Measurements from ENCODE around the gene APOC1.

The APOC1 gene

GRCh38 chr19:44949550-44949949 lies 35.1 kb downstream of the APOC1 start:
- Mint-ChIP-seq H3K27ac (no peak overlapping the region), H3K4me3 (no peak overlapping the region), H3K36me3 (no peaks in the 10 kb centered on the region), H3K4me1 (peaks cover 13% of the 10 kb centered on the region), H3K27me3 (no peaks in the 10 kb centered on the region), H3K9me3 (no peaks in the 10 kb centered on the region)
- no peak for DNase-seq
- CTCF ChIA-PET, result interaction anchor here (1.0 to 1.2 kb wide), 2 partner anchors 38 to 46 kb away, joined by 4 to 5 read pairs; no protein-coding TSS in a partner anchor

- peak overlapping the region; percentile 53 for H3K27ac Mint-ChIP-seq
- no peaks in the 10 kb centered on the region for H3K9me3 Mint-ChIP-seq
- peak; percentile 73 for DNase-seq
- H3K27me3 Mint-ChIP-seq, result no peaks in the 10 kb centered on the region
- no peaks in the 10 kb centered on the region for H3K36me3 Mint-ChIP-seq
- no peak overlapping the region for H3K4me3 Mint-ChIP-seq
- CTCF ChIA-PET, result interaction anchor here (0.6 to 2.5 kb wide), 11 partner anchors 14 to 663 kb away, joined by 3 to 19 read pairs (median 3); partner anchors contain the start of genes APOC1 and APOE
- peaks cover 23% of the 10 kb centered on the region for H3K4me1 Mint-ChIP-seq
These were observed 37.1 kb downstream of the APOC1 start for GRCh38 chr19:44951179-44952159.

- no peaks in the 10 kb centered on the region for H3K9me3 Mint-ChIP-seq
- H3K4me1 Mint-ChIP-seq, result peaks cover 40% of the 10 kb centered on the region
- peak overlapping the region; percentile 89 for H3K4me3 Mint-ChIP-seq
- no peak for DNase-seq
- CTCF ChIA-PET, result interaction anchor here (0.8 to 1.7 kb wide), 2 partner anchors 50 to 108 kb away, joined by 3 to 14 read pairs; partner anchors contain the start of genes APOE and NECTIN2
- no peaks in the 10 kb centered on the region for H3K27me3 Mint-ChIP-seq
- no peaks in the 10 kb centered on the region for H3K36me3 Mint-ChIP-seq
- H3K27ac Mint-ChIP-seq, result peak overlapping the region; percentile 97
These were observed 39.9 kb downstream of the APOC1 start for GRCh38 chr19:44954278-44954648.

GRCh38 chr19:44954649-44955504 lies 40.5 kb downstream of the APOC1 start, which contains the start of gene CLPTM1:
TSS of gene CLPTM1 (plus strand) at chr19:44955380. CDS start at chr19:44955396, 16 bp downstream.
- Mint-ChIP-seq H3K27ac (peak within 1 kb of the TSS; percentile 97), H3K4me1 (peaks cover 43% of the 10 kb centered on the region), H3K4me3 (peak within 1 kb of the TSS; percentile 89), H3K36me3 (peaks cover 1% of the 10 kb centered on the region), H3K9me3 (no peaks in the 10 kb centered on the region), H3K27me3 (no peaks in the 10 kb centered on the region)
- peak; percentile 97 for DNase-seq
- CTCF ChIA-PET, result interaction anchor here (0.8 to 1.7 kb wide), 2 partner anchors 50 to 109 kb away, joined by 3 to 14 read pairs; partner anchors contain the start of genes APOE and NECTIN2

- Mint-ChIP-seq H3K4me3 (peak overlapping the region; percentile 89), H3K27ac (peak overlapping the region; percentile 71), H3K36me3 (peaks cover 2% of the 10 kb centered on the region), H3K27me3 (no peaks in the 10 kb centered on the region), H3K9me3 (no peaks in the 10 kb centered on the region), H3K4me1 (peaks cover 43% of the 10 kb centered on the region)
- CTCF ChIA-PET, result interaction anchor here (0.7 kb wide), 1 partner anchor 104 kb away, joined by 3 read pairs; no protein-coding TSS in a partner anchor
- DNase-seq, result no peak
These were observed 41.4 kb downstream of the APOC1 start for GRCh38 chr19:44955505-44956439.

- peaks cover 11% of the 10 kb centered on the region for H3K36me3 Mint-ChIP-seq
- DNase-seq, result no peak
- H3K27me3 Mint-ChIP-seq, result no peaks in the 10 kb centered on the region
- H3K9me3 Mint-ChIP-seq, result no peaks in the 10 kb centered on the region
- CTCF ChIA-PET, result interaction anchor here (1.0 kb wide), 1 partner anchor 159 kb away, joined by 3 read pairs; no protein-coding TSS in a partner anchor
- no peak overlapping the region for H3K4me3 Mint-ChIP-seq
- peaks cover 43% of the 10 kb centered on the region for H3K4me1 Mint-ChIP-seq
- no peak overlapping the region for H3K27ac Mint-ChIP-seq
These were observed 43.1 kb downstream of the APOC1 start for GRCh38 chr19:44957526-44957925.

- no peaks in the 10 kb centered on the region for H3K9me3 Mint-ChIP-seq
- H3K4me3 Mint-ChIP-seq, result no peak overlapping the region
- H3K27ac Mint-ChIP-seq, result peak overlapping the region; percentile 61
- peaks cover 12% of the 10 kb centered on the region for H3K36me3 Mint-ChIP-seq
- H3K27me3 Mint-ChIP-seq, result no peaks in the 10 kb centered on the region
- CTCF ChIA-PET, result interaction anchor here (1.0 kb wide), 1 partner anchor 159 kb away, joined by 3 read pairs; no protein-coding TSS in a partner anchor
- DNase-seq, result no peak
- peaks cover 41% of the 10 kb centered on the region for H3K4me1 Mint-ChIP-seq
These were observed 43.7 kb downstream of the APOC1 start for GRCh38 chr19:44958090-44958489.

- Mint-ChIP-seq H3K9me3 (no peaks in the 10 kb centered on the region), H3K27me3 (no peaks in the 10 kb centered on the region), H3K36me3 (peaks cover 16% of the 10 kb centered on the region), H3K27ac (no peak overlapping the region), H3K4me1 (peaks cover 30% of the 10 kb centered on the region), H3K4me3 (no peak overlapping the region)
- CTCF ChIA-PET, result interaction anchor here (0.8 kb wide), 1 partner anchor 242 kb away, joined by 3 read pairs; no protein-coding TSS in a partner anchor
- DNase-seq, result no peak
These were observed 45.3 kb downstream of the APOC1 start for GRCh38 chr19:44959691-44960090.

GRCh38 chr19:44960906-44961728 lies 46.7 kb downstream of the APOC1 start:
- Mint-ChIP-seq H3K27ac (no peak overlapping the region), H3K4me3 (no peak overlapping the region), H3K9me3 (no peaks in the 10 kb centered on the region), H3K36me3 (peaks cover 19% of the 10 kb centered on the region), H3K4me1 (peaks cover 24% of the 10 kb centered on the region), H3K27me3 (no peaks in the 10 kb centered on the region)
- DNase-seq, result no peak
- CTCF ChIA-PET, result no interaction called here

- Mint-ChIP-seq H3K27ac (no peak overlapping the region), H3K9me3 (no peaks in the 10 kb centered on the region), H3K36me3 (peaks cover 19% of the 10 kb centered on the region), H3K4me1 (peaks cover 17% of the 10 kb centered on the region), H3K4me3 (no peak overlapping the region), H3K27me3 (no peaks in the 10 kb centered on the region)
- DNase-seq, result no peak
- CTCF ChIA-PET, result no interaction called here
These were observed 47.4 kb downstream of the APOC1 start for GRCh38 chr19:44961821-44962220.

GRCh38 chr19:44968118-44968517 lies 53.7 kb downstream of the APOC1 start:
- CTCF ChIA-PET, result no interaction called here
- Mint-ChIP-seq H3K27ac (no peak overlapping the region), H3K4me3 (no peak overlapping the region), H3K4me1 (no peaks in the 10 kb centered on the region), H3K36me3 (peaks cover 14% of the 10 kb centered on the region), H3K9me3 (no peaks in the 10 kb centered on the region), H3K27me3 (no peaks in the 10 kb centered on the region)
- DNase-seq, result no peak

GRCh38 chr19:44968670-44969069 lies 54.3 kb downstream of the APOC1 start:
- no peak for DNase-seq
- CTCF ChIA-PET, result no interaction called here
- no peak overlapping the region for H3K4me3 Mint-ChIP-seq
- H3K27ac Mint-ChIP-seq, result no peak overlapping the region
- H3K4me1 Mint-ChIP-seq, result no peaks in the 10 kb centered on the region
- H3K9me3 Mint-ChIP-seq, result no peaks in the 10 kb centered on the region
- peaks cover 17% of the 10 kb centered on the region for H3K36me3 Mint-ChIP-seq
- H3K27me3 Mint-ChIP-seq, result no peaks in the 10 kb centered on the region
